ENCODE results near the gene ACTMAP. TPM values are rescaled to one million over a fixed set of nuclear protein-coding genes. Genes with fewer than 3 reads are reported as not detected.
"Not testable (repeated sequence)": the region's sequence is repeated elsewhere in the genome, so short reads cannot be mapped to it uniquely, and the experiment has no call there.

The ACTMAP gene
- total RNA-seq: 2.2 and 3.6 TPM in 2 replicates
- 10.1 TPM for polyA plus RNA-seq (2012)

DNA sequence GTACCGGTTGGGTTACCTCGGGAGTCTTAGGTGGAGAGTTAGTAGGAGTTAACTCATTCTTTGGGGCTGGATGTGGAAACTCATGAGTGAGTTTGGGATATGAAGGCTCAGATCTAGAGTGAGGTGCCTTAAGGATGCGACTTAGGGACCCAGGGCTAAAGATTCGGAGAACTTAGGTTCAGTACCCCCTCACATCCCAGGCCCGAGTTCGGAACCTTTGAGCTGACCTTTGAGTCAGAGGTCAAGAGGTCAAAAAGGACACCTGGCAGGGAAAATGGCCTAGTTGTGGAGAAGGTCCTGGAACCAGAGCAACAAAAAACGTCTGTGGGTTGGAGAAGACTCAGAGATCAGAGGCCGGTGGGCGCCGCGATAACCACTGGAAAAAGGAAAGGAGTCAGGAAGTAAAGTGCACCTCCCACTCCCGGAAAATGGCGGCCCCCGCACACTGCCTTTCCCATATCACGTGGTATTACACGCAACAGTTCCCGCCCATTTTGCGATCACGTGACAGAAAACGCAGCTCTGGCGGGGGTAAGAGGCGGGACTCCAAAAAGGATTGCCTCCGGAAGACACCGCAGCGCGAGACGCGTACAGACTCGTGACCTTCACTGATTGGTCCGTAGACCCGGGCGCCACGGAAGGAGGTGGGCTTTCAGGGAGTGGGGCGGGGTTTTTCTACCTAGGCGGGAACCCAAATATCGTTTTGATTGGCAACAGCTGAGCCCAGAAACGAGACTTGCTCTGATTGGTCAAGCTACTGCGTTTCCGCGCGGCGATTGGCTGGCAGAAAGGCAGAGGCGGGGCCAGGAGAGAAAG is at the start of gene ACTMAP:
ACTMAP (minus strand) TSS at position 420 of the 816 bp plus-strand sequence. CDS start 674 bp downstream, outside the sequence.
- peak; percentile 100 for DNase-seq (ENCODE audit: low read depth)

- no peak for DNase-seq (ENCODE audit: low read depth)
Measured at GRCh38 chr19:40799558-40800338, 49.5 kb upstream of the ACTMAP start.

DNA sequence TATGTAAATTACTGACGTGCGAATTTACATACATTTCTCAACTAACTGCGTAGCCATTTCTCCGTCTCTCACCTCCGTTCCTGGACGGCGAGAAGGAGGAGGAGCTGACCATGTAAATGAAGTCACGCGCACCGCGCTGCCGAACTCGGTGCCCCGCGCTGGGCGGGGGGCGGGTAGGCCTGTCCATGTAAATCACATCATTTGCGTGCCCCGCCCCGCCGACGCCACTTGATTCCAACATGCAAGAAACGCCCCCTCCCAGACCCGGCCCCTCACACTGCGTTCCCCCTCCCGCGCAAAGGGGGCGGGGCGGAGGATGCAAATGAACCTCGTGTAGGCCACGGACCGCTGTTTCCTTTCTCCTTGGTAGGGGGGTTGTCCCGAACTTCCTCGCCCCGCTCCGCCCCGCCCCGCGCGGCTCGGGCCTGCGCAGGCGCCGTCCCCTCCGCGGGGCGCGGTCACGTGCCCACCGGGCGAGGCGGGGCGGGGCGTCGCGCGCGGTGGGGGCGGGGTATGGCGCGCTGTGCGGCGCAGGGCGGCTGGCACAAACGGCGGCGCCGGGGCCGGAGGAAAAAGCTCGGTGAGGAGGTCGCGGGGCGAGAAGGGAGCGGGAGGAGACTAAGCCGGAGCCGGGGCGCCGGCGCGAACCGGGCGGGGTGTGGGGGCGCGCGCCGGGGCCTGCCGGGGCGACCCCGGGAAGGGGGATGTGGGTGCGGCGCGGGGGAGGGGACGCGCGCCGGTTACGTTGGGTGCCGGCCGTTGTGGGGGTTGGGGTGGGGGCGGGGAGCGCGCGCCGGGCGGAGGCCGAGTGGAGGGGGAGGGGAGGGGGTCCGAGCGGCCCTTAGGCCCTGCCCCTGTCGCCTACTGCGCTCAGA is 48.6 kb upstream of the ACTMAP start, which contains the start of gene EGLN2:
EGLN2 (plus strand) TSS at position 509 of the 875 bp plus-strand sequence. CDS start 1,382 bp downstream, outside the sequence.
- DNase-seq (ENCODE audit: low read depth): peak; percentile 100

GRCh38 chr19:40797963-40798682 is 47.8 kb upstream of the ACTMAP start:
- peak; percentile 64 for DNase-seq (ENCODE audit: low read depth)

DNA sequence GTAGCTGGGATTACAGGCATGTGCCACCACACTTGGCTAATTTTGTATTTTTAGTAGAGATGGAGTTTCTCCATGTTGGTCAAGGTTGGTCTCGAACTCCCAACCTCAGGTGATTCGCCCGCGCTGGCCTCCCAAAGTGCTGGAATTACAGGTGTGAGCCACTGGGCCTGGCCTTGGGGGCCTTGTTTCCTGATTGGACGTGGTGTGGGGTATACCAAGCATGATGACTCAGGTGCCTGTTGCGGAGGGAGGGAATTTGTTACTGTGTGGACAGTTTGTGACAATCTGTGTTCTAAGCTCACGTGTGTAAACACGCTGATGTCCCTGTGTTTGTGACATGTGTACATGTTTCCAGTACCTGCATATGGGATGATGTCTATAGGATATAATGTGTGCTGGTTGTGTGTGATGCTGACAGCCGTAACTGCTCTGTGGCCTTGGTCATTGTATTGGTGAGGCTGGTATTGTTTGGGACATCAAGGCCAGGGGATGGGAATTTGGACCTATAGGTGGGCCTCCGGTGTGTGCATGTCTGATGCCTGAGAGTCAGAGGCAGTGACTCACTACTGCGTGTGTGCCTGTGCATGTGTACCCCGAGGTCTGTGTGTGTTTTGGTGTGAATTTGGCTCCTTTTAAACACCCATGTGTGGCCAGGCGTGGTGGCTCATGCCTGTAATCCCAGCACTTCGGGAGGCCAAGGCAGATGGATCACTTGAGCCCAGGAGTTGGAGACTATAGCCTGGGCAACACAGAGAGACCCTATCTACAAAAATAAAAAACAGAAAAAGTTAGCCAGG is 47.1 kb upstream of the ACTMAP start:
- no peak for DNase-seq (ENCODE audit: low read depth)

DNA sequence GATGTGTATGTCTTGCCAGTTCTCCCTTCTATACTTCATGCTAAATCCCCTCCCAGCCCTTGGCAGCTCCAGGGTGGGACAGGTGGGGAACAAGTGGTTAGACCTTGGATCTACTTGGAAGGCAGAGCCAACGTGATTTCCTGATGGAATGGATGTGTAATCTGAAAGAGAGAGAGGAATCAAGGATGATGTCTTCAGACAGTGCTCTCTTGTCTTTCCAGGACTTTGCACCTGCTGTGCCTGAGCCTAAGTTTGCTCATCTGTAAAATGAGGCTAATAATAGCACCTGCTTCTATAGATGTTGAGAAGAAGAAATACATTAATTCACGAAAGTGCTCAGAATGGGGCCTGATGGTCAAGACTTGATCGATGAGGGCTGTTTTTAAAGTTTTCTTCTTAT is 41.7 kb upstream of the ACTMAP start:
- no peak for DNase-seq (ENCODE audit: low read depth)

GRCh38 chr19:40791349-40791748 is 41.1 kb upstream of the ACTMAP start:
- DNase-seq (ENCODE audit: low read depth): no peak

DNA sequence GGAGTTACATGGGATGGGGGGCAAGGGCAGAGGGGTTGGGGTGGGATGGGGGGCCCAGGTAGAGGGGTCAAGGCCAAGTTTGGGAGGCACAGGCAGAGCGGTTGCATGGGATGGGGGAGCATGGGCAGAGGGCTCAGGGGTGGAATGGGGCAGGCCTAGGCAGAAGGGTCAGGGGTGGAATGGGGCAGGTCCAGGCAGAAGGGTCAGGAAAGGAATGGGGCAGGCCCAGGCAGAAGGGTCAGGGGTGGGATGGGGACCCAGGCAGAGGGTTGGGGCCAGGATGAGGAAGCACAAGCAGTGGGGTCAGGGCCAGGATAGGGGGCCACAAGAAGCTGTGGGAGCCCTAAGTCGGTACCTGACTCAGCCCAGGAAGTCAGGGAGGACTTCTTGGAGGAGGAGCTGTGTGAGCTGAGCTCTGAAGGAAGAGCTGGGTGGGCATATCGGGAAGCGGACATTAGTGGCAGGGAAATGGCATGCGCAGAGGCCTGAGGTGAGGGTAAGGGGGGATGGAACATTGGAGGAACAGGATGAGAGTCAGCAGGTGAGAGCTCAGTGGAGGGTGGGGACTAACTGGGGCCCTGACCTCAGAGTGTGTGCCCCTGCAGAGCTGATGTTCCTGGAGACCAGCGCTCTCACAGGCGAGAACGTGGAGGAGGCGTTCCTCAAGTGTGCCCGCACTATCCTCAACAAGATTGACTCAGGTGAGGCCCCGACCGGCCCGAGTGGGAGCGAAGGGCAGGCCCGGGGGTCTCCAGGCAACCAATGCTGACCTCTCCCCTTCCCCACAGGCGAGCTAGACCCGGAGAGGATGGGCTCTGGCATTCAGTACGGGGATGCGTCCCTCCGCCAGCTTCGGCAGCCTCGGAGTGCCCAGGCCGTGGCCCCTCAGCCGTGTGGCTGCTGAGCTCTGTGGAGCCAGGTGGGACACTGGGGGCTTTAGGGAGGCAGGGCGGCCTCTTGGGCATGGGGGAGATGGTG is 36.1 kb upstream of the ACTMAP start:
- no peak for DNase-seq (ENCODE audit: low read depth)

DNA sequence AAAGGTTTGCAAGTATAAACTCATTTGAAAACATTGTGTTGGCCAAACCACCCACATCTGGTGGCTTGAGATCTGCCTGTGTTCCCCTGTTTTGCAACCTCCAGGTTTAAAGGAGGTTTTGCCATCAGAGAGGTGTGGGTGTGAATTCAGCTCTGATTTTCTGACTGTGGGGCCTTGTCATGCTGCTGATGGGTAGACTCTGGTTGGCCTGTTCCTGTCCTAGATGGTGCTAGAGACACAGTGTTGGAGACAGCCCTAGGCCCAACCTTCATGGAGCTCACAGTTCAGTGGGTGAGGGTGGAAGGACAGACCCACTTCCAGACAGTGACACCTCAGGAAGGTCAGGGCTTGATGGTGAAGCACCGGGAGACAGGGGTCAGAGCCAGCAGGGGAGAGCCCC is 35.2 kb upstream of the ACTMAP start:
- DNase-seq (ENCODE audit: low read depth): no peak

- not testable (repeated sequence) for DNase-seq (ENCODE audit: low read depth)
Measured at GRCh38 chr19:40784146-40784545, 33.9 kb upstream of the ACTMAP start.

DNA sequence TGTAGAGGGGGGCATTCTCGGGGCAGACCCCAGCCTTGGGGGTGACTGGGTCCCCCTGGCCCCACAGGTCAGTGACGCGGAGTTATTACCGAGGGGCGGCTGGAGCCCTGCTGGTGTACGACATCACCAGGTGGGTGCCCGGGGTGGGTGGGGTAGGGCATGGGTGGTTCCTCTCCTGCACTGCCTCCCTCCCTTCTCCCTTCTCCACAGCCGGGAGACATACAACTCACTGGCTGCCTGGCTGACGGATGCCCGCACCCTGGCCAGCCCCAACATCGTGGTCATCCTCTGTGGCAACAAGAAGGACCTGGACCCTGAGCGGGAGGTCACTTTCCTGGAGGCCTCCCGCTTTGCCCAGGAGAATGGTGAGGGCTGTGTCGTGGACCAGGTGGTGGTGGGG is 33.4 kb upstream of the ACTMAP start:
- DNase-seq (ENCODE audit: low read depth): no peak

- DNase-seq (ENCODE audit: low read depth): no peak
Measured at GRCh38 chr19:40781140-40781539, 30.9 kb upstream of the ACTMAP start.

DNA sequence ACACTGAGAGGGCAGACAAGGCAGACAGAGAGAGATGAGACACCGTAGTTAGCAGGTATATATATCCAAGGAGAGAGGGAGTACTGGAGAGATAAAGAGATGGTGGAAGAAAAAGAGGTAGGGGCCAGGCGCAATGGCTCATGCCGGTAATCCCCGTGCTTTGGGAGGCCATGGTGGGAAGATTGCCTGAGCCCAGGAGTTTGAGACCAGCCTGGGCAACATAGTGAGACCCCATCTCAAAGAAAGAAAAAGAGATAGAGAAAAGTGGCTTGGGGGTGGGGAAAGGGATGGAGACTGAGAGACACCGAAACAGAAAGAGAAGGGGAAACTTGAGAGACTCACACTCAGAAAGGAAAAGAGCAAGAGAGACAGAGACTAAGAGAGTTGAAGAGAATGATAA is 30.3 kb upstream of the ACTMAP start:
- DNase-seq (ENCODE audit: low read depth): no peak

GRCh38 chr19:40778706-40779284 is 28.5 kb upstream of the ACTMAP start:
- no peak for DNase-seq (ENCODE audit: low read depth)

DNA sequence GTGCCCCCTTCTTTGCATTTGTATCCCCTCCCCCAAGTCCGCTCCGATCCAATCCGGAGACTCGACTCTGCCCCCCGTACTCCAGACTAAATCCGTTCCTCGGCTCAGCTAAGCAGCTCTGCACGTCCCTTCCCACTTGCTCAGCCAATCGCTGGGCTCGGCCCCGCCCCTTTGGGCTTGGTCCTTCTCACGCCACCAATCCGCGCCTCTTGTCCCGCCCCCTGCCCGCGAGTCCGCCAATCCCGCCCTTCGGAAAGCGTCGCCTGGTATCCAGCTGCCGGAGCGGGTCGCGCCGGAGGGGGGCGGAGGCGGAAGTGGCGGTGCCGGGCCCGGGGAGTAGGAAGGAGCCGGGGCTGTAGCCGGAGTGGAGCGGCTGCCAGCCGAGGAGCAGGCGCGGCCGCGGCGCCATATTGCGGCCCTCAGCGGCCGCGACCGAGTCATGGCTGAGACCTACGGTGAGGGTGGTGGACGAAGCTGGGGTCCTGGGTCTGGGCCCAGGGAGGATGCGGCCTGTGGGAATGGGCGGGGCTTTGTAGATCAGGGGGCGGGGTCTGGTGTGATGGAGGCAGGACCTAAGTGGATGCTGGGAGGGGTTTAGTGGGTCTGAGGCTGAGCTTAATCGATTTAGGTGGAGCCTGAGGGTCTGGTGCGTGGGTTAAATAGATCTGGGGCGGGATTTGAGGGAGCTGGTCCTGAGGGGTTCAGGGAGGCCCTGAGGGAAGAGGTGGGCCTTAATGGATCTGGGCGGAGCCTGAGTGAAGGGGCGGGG is 27.8 kb upstream of the ACTMAP start, which contains the start of gene RAB4B:
RAB4B (plus strand) TSS at position 311 of the 769 bp plus-strand sequence; CDS start at position 440, 129 bp downstream.
- peak; percentile 100 for DNase-seq (ENCODE audit: low read depth)

GRCh38 chr19:40777645-40777936 is 27.3 kb upstream of the ACTMAP start:
- no peak for DNase-seq (ENCODE audit: low read depth)

GRCh38 chr19:40776932-40777644 is 26.8 kb upstream of the ACTMAP start:
- DNase-seq (ENCODE audit: low read depth): peak; percentile 95

Measured in myocyte (in vitro differentiated cells).